Measurements from ENCODE around the gene LGALS7B.
A peak's percentile ranks its signal among the peaks of the same experiment; 100 is the strongest.
"Not testable (repeated sequence)": the region's sequence is repeated elsewhere in the genome, so short reads cannot be mapped to it uniquely, and the experiment has no call there.

The LGALS7B gene

DNA sequence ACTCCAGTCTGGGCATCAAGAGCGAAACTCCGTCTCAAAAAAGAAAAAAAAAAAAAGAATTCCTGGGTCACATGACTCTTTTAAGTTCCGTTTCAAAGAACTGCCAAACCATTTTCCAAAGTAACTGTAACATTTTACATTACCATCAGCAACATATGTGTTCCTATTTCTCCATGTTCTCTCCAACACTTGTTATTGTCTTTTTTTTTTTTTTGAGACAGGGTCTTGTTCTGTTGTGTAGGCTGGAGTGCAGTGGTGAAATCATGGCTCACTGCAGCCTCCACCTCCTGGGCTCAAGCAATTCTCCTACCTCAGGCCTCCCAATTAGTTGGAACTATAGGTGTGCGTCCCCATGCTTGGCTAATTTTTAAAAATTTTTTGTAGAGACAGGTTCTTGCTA is 6.5 kb downstream of the LGALS7B start:
- Histone ChIP-seq H3K36me3 (replicated peaks) (no peaks in the 10 kb centered on the region), H3K4me1 (peaks cover 4% of the 10 kb centered on the region), H3K4me3 (no peak overlapping the region), H3K27me3 (ENCODE audit: low read depth) (no peaks in the 10 kb centered on the region), H3K9me3 (no peaks in the 10 kb centered on the region)
- in situ Hi-C loops (cut with MboI; ENCODE audit: low sequenced_read_pairs): no loop called here
- DNase-seq (ENCODE audit: low spot score in 2 of 2): no peak

DNA sequence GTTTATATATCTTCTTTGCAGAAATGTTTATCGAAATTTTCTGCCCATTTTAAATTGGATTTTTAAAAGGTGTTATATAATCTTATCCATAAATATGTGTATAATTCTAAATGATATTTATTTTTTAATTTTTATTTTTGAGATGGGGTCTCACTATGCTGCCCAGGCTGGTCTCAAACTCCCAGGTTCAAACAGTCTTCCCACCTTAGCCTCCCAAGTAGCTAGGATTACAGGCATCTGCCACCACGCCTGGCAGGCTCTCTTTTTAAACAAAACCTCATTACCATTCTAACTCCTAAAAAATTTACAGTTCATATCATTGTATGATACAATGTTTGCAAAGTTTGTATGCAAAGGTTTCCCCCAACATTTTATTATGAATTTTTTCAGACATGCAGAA is 7.2 kb downstream of the LGALS7B start:
- peaks cover 4% of the 10 kb centered on the region for H3K4me1 ChIP-seq
- H3K9me3 ChIP-seq: no peaks in the 10 kb centered on the region
- H3K36me3 ChIP-seq (replicated peaks): no peaks in the 10 kb centered on the region
- no peaks in the 10 kb centered on the region for H3K27me3 ChIP-seq (ENCODE audit: low read depth)
- in situ Hi-C loops (cut with MboI; ENCODE audit: low sequenced_read_pairs): no loop called here
- no peak for DNase-seq (ENCODE audit: low spot score in 2 of 2)
- no peak overlapping the region for H3K4me3 ChIP-seq

DNA sequence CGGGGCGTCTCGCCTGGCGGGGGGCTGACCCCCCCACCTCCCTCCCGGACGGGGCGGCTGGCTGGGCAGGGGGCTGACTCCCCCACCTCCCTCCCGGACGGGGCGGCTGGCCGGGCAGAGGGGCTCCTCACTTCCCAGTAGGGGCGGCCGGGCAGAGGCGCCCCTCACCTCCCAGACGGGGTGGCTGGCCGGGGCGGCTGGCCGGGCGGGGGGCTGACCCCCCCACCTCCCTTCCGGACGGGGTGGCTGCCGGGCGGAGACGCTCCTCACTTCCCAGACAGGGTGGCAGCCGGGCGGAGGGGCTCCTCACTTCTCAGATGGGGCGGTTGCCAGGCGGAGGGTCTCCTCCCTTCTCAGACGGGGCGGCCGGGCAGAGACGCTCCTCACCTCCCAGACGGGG is 8.8 kb downstream of the LGALS7B start:
- H3K36me3 ChIP-seq (replicated peaks); H3K4me1 ChIP-seq; H3K9me3 ChIP-seq; H3K27me3 ChIP-seq (ENCODE audit: low read depth); H3K4me3 ChIP-seq; in situ Hi-C loops (cut with MboI; ENCODE audit: low sequenced_read_pairs); DNase-seq (ENCODE audit: low spot score in 2 of 2): not testable (repeated sequence)

GRCh38 chr19:38799104-38799503 is 10.1 kb downstream of the LGALS7B start:
- H3K4me3 ChIP-seq: no peak overlapping the region
- H3K4me1 ChIP-seq: peaks cover 4% of the 10 kb centered on the region
- H3K27me3 ChIP-seq (ENCODE audit: low read depth): no peaks in the 10 kb centered on the region
- H3K9me3 ChIP-seq: no peaks in the 10 kb centered on the region
- DNase-seq (ENCODE audit: low spot score in 2 of 2): no peak
- no peaks in the 10 kb centered on the region for H3K36me3 ChIP-seq (replicated peaks)
- in situ Hi-C loops (cut with MboI; ENCODE audit: low sequenced_read_pairs): no loop called here

DNA sequence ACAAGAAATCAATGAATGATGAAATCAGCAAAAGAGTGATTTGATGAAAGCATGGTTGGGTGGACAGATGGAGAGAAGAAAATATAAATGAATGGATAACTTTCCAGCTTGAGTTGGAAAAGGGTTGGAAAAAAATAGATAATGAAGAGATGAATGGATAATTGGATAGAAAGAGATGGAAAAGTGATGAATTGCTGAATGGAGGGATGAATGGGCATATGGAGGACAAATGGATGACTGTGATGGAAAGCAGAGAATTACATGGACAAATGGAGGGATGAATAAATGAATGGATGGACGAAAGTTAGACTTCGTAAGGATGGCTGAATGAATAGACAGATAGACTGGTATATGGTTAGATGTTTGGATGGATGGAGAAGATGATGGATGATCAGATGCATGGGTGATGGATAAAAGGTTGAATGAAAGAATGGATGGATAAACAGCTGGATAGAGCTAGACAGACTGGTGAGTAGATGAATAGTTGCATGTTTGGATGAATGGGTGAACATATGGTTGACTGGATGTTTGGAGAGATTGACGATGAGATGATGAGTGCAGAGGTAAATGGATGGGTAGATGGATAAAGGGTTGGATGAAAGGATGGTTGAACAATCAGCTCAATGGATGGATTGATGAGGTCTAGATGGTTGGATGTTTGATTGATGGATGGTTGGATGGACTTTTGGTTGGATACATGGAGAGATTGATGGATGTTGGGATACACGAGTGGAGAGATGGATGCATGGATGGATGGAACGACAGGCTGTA is 11.8 kb downstream of the LGALS7B start:
- in situ Hi-C loops (cut with MboI; ENCODE audit: low sequenced_read_pairs): no loop called here
- no peaks in the 10 kb centered on the region for H3K27me3 ChIP-seq (ENCODE audit: low read depth)
- no peak overlapping the region for H3K4me3 ChIP-seq
- no peaks in the 10 kb centered on the region for H3K9me3 ChIP-seq
- no peaks in the 10 kb centered on the region for H3K36me3 ChIP-seq (replicated peaks)
- H3K4me1 ChIP-seq: peaks cover 4% of the 10 kb centered on the region
- DNase-seq (ENCODE audit: low spot score in 2 of 2): no peak

DNA sequence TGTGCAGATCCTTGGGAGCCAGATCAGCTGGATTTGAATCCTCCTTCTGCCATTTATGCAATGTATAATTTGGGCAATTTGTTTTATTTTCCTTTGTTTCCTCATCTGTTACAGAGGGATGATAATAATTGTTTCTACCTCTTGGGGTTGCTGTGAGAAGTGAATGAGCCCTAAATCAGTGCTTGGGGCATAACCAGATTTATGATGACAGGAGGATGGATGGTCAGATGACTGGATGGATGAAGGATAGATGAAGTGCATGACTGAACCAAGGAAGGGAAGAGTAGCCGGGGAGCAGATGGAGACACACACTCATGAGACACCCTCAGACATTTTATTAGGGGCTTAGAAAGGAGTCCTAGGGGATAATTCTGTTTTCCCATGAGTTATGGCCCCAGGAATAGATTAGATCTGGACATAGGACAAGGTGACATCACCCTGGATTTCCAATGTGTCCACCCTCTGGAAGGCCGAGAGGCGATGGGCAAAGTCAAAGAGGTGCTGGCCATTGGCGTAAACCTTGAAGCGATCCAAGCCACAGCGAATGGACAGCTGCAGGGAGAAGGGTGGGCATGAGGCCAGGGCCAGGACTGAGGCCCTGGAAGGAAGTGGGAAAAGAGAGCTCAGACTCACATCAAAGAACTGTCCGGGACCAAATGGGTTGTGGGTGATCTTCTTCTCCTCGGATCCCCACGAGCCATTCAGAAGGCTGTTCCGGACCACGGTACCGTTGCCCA is 12.5 kb downstream of the LGALS7B start:
- H3K4me1 ChIP-seq: peaks cover 4% of the 10 kb centered on the region
- no peaks in the 10 kb centered on the region for H3K27me3 ChIP-seq (ENCODE audit: low read depth)
- no peaks in the 10 kb centered on the region for H3K9me3 ChIP-seq
- H3K36me3 ChIP-seq (replicated peaks): no peaks in the 10 kb centered on the region
- no peak for DNase-seq (ENCODE audit: low spot score in 2 of 2)
- in situ Hi-C loops (cut with MboI; ENCODE audit: low sequenced_read_pairs): no loop called here
- no peak overlapping the region for H3K4me3 ChIP-seq

DNA sequence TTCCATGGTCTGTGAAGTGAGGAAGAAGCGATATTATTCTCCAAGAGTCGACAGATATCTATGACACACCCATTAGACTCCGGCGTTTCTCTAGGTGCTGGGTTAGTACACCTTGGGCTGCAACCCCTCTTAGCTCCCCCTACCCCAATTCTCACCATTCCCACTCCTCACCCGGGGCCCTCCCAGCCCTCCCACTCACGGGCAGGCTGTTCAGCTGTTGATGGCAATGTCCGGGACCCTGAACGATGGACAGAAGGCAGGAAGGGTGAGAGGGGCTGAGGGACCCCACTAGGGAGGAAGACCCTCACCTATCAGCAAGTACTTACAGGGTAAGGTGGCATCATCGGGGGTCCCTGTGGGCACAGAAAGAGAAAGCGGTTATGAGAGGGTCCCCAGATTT is 14.5 kb downstream of the LGALS7B start:
- in situ Hi-C loops (cut with MboI; ENCODE audit: low sequenced_read_pairs): no loop called here
- Histone ChIP-seq H3K4me3 (no peak overlapping the region), H3K9me3 (no peaks in the 10 kb centered on the region), H3K36me3 (replicated peaks) (no peaks in the 10 kb centered on the region), H3K27me3 (ENCODE audit: low read depth) (no peaks in the 10 kb centered on the region), H3K4me1 (peaks cover 7% of the 10 kb centered on the region)
- no peak for DNase-seq (ENCODE audit: low spot score in 2 of 2)

DNA sequence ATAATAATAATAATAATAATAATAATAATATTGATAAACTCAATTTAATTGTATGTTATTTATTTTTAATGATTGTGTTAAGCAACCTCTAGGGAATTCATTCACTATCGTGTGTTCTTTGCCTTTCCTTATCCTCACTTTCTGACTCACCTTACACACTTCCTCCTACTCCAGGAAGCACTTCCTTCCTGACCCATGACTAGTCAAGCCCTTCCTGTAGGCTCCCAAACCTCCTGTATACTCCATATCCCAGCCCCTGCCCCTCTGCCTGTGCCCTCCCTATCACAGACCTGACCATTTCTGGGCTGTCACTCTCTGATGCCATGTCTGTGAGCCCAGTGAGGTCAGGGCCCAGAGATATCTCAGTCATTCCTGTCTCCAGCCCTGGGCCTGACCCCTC is 16.2 kb downstream of the LGALS7B start:
- Histone ChIP-seq H3K27me3 (ENCODE audit: low read depth) (no peaks in the 10 kb centered on the region), H3K4me1 (0 out of 2 replicates have a peak, but pooled peaks cover 3% of the 10 kb centered on the region), H3K4me3 (no peak overlapping the region), H3K9me3 (no peaks in the 10 kb centered on the region), H3K36me3 (replicated peaks) (no peaks in the 10 kb centered on the region)
- no peak for DNase-seq (ENCODE audit: low spot score in 2 of 2)
- in situ Hi-C loops (cut with MboI; ENCODE audit: low sequenced_read_pairs): no loop called here

DNA sequence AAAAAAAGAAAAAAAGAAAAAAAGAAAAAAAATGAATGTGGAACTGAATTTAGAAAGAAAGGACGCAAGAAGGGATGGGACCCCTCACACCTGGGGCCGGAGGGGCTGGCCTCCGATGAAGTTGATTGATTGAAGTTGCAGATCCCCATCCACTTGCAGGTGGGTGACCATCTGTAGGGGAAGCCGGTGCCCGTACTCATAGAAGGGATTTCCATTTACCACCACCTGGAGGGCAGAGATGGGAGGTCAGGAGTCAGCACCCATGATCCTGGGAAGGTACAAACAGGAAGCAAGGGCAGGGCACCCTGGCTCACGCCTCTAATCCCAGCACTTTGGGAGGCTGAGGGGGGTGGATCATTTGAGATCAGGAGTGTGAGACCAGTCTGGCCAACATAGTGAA is 17.4 kb downstream of the LGALS7B start:
- in situ Hi-C loops (cut with MboI; ENCODE audit: low sequenced_read_pairs): no loop called here
- no peaks in the 10 kb centered on the region for H3K27me3 ChIP-seq (ENCODE audit: low read depth)
- H3K36me3 ChIP-seq (replicated peaks): no peaks in the 10 kb centered on the region
- 0 out of 2 replicates have a peak, but pooled peaks cover 3% of the 10 kb centered on the region for H3K4me1 ChIP-seq
- no peak for DNase-seq (ENCODE audit: low spot score in 2 of 2)
- H3K9me3 ChIP-seq: no peaks in the 10 kb centered on the region
- no peak overlapping the region for H3K4me3 ChIP-seq

DNA sequence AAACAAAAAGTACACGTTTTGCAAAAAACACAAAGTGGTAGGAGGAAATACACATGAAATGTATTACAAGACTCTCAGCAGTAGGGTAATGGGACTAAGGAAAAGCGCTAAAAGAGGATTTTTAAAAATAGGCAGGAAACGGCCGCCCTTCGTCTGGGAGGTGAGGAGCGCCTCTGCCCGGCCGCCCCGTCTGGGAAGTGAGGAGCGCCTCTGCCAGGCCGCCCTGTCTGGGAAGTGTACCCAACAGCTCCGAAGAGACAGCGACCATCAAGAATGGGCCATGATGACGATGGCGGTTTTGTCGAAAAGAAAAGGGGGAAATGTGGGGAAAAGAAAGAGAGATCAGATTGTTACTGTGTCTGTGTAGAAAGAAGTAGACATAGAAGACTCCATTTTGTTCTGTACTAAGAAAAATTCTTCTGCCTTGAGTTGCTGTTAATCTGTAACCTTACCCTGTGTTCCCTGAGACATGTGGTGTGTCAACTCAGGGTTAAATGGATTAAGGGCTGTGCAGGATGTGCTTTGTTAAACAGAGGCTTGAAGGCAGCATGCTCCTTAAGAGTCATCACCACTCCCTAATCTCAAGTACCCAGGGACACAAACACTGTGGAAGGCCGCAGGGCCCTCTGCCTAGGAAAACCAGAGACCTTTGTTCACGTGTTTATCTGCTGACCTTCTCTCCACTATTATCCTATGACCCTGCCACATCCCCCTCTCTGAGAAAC is 18.5 kb downstream of the LGALS7B start:
- H3K36me3 ChIP-seq (replicated peaks); H3K27me3 ChIP-seq (ENCODE audit: low read depth); H3K4me3 ChIP-seq; H3K4me1 ChIP-seq; H3K9me3 ChIP-seq; in situ Hi-C loops (cut with MboI; ENCODE audit: low sequenced_read_pairs): not testable (repeated sequence)
- peak in 1 of 2 experiments; percentile 20 for DNase-seq (ENCODE audit: low spot score in 2 of 2)

GRCh38 chr19:38808741-38809140 is 19.7 kb downstream of the LGALS7B start:
- Histone ChIP-seq H3K4me1 (0 out of 2 replicates have a peak, but pooled peaks cover 3% of the 10 kb centered on the region), H3K27me3 (ENCODE audit: low read depth) (no peaks in the 10 kb centered on the region), H3K36me3 (replicated peaks) (no peaks in the 10 kb centered on the region), H3K4me3 (no peak overlapping the region), H3K9me3 (no peaks in the 10 kb centered on the region)
- no peak for DNase-seq (ENCODE audit: low spot score in 2 of 2)
- in situ Hi-C loops (cut with MboI; ENCODE audit: low sequenced_read_pairs): no loop called here

- in situ Hi-C loops (cut with MboI; ENCODE audit: low sequenced_read_pairs): no loop called here
- no peaks in the 10 kb centered on the region for H3K36me3 ChIP-seq (replicated peaks)
Measured at GRCh38 chr19:38809592-38810252, 20.7 kb downstream of the LGALS7B start.

DNA sequence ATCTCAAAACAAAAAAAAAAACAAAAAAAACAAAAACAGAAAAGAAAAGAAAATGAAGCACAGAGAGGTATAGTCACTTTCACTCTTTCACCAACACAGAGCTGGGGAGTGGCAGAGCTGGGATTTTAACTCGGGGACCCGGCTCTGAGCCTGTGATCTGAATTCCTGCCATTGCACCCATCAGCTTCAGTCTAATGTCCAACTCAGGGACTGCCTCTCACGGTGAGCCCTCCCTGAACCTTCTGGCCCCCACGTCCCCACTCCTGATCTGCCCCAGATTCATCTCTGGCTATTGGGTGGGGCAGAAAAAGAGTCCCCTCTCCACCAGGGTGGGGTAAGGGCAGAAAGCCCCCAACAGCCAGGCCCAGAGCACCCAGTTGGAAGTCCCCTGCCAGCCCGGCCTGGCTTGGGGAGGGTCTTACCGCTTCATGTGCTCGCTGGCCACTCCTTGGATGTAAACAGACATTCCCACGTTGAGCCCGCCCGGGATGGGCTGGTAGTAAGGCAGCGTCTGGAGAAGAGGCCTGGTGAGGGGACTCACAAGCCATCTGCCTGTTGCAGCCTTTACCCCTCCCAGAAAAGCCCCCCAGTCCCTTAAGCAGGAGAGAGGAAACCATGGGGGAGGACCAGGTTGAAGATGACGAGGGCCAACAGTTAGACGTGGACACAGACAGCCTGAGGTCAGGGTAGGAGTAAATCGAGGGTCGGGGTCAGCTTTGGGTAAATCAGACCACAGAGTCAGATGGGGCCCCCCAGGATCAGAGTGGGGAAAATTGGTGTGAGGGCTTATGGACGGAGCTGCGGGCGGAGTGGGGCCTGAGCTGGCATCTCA is 23.2 kb downstream of the LGALS7B start:
- Histone ChIP-seq H3K4me1 (0 out of 2 replicates have a peak, but pooled peaks cover 3% of the 10 kb centered on the region), H3K36me3 (replicated peaks) (peaks cover 7% of the 10 kb centered on the region), H3K4me3 (no peak overlapping the region), H3K9me3 (no peaks in the 10 kb centered on the region), H3K27me3 (ENCODE audit: low read depth) (no peaks in the 10 kb centered on the region)
- no peak for DNase-seq (ENCODE audit: low spot score in 2 of 2)
- in situ Hi-C loops (cut with MboI; ENCODE audit: low sequenced_read_pairs): no loop called here

More at GRCh38 chr19:38809592-38810252, 20.7 kb downstream of the LGALS7B start:
- Histone ChIP-seq H3K27me3 (ENCODE audit: low read depth) (no peaks in the 10 kb centered on the region), H3K4me1 (0 out of 2 replicates have a peak, but pooled peaks cover 3% of the 10 kb centered on the region), H3K9me3 (no peaks in the 10 kb centered on the region), H3K4me3 (no peak overlapping the region)
- DNase-seq (ENCODE audit: low spot score in 2 of 2): no peak
